Sciatic nerve (tissue), 2 donors: ENCODE measurements around the gene TGFA. TPM values are rescaled to one million over a fixed set of nuclear protein-coding genes. Genes with fewer than 3 reads are reported as not detected.

Experiments used
- ATAC-seq: fragments of 200-7000 bp; cut with Tn5 transposase; one replicate; pipeline ENCODE4 v1.9.1; 2020; ENCODE audit warnings: mild to moderate bottlenecking, moderate library complexity
- DNase-seq: peaks from one replicate; pipeline ENCODE4 v3.0.0-alpha.2; 2020; ENCODE audit warnings: low spot score
- intact Hi-C: fragments of 100-400 bp; cut with DNase I; formaldehyde crosslinking; loops from one replicate; pipeline ENCODE4 v1.14.2; 2022
- total RNA-seq: library from RNA; stranded (reverse); fragmentation: NEBNext Ultra II Directional; extraction: Animal tissue kit (Norgen Biotek cat#: 25700); gene quantifications from one replicate; pipeline ENCODE4 v1.2.1, GENCODE V29; 2021
- donor health status: DM: no; HTN: no; CAD: no.
- donor health status: DM: no; HTN: no; CAD: no.

TGFA gene
- total RNA-seq, 1 donor from 2014 or later, result 11.8 TPM

DNA sequence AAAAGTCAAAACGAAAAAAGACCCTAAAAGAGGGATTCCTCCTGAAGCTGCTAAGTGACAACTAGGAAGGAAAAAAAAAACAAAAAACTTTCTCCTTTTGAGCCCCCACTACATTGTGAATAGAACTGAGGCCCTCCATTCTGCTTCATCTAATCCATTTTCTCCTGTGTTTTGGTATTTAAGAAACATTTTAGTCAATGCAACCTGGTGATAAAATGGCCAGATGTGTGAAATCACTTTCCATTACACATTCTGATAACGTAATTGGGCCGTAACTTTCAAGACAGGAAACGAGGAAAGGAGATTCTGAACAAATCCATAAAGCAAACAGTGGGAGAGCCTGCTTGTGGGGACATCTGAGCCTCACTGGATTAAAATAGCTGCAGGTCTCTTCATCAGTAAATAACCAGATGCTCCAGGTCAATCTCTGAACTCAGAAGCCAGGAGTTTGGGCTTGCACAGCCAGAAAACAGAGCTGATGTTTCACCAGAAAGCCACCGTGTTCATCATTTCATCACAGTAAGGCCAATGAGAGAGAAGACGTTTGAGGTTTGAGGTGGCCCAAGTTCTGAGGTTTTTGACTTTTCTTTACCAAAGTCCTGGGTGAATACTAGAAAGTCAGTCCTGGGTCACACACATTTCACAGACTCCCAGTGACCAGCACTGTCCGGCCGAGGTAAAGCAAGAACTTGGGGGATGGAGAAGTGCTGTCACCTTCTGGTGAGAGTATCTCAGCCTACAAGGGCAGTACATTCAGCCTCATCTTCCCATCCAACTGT lies 47.8 kb downstream of the TGFA start:
- DNase-seq (no peak), ATAC-seq (no peak)
- intact Hi-C loops, result no loop called here

DNA sequence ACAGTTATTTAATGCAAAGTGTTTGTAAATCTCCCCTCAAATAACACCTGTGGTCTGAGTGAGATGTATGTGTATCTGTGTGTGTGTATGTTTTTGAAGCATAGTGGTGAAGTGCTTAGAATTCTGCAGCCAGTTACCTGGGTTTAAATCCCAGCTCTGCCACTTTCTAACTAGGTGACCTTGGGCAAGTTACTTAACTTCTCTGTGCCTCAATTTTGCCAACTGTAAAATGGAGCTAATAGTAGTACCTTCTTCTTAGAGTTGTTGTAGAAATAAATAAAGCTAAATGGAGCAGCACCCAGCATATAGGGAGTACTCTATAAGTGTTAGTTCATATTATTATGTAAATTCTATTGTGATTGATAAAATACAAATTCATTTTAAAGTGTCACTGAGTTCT lies 48.9 kb downstream of the TGFA start:
- no peak for DNase-seq
- intact Hi-C loops, result no loop called here
- no peak for ATAC-seq

- intact Hi-C loops, result no loop called here
- DNase-seq (no peak), ATAC-seq (no peak)
These were observed 49.7 kb downstream of the TGFA start for GRCh38 chr2:70503896-70504295.

- intact Hi-C loops, result no loop called here
- DNase-seq (no peak), ATAC-seq (no peak)
These were observed 51.9 kb downstream of the TGFA start for GRCh38 chr2:70501728-70502127.

DNA sequence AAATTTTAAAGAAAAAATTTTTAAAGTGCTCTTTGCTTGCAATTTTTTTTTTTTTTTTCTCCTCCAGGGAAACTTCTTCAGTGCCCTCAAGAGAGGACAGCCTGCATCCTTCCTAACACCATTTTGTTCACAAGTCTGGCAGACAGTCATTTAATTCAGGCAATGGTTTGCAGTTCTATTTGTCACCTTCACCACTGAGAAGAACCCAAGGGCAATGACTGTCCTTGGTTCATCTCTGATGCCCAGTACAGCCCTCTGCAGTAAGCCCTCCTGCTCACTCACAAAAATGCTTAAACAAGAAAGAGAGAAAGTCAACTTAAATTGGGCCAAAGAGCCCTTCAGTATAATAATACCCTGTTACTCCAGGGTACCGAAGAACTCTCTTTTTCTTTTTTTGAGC lies 52.4 kb downstream of the TGFA start:
- DNase-seq (no peak), ATAC-seq (no peak)
- intact Hi-C loops, result no loop called here

GRCh38 chr2:70499253-70499652 lies 54.4 kb downstream of the TGFA start:
- no peak for ATAC-seq
- intact Hi-C loops, result no loop called here
- no peak for DNase-seq

DNA sequence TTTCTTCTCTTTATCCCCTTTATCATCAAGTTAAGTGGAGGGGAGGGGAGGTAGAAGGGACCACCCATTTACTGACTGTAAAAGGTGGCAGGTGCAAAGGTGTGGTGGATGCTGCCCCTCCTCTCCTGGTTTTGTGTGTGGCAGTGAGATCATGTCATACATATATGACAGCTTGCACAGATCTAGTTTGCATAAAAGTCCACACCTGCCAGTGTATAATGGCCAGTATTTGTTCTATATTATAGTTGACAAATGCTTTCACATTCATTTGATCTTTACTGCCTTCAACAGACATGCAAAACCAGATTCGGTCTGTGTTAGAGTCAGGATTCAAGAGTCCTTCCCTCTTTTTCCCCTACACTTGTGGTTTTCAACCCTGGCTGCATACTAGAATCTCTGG lies 55.1 kb downstream of the TGFA start:
- ATAC-seq (no peak), DNase-seq (no peak)
- intact Hi-C loops, result no loop called here

GRCh38 chr2:70498054-70498453 lies 55.6 kb downstream of the TGFA start:
- intact Hi-C loops, result no loop called here
- DNase-seq (no peak), ATAC-seq (no peak)

- ATAC-seq (no peak), DNase-seq (no peak)
- intact Hi-C loops, result no loop called here
These were observed 56.8 kb downstream of the TGFA start for GRCh38 chr2:70496819-70497218.

- no peak for ATAC-seq
- intact Hi-C loops, result no loop called here
These were observed 59.2 kb downstream of the TGFA start for GRCh38 chr2:70494293-70494886.

DNA sequence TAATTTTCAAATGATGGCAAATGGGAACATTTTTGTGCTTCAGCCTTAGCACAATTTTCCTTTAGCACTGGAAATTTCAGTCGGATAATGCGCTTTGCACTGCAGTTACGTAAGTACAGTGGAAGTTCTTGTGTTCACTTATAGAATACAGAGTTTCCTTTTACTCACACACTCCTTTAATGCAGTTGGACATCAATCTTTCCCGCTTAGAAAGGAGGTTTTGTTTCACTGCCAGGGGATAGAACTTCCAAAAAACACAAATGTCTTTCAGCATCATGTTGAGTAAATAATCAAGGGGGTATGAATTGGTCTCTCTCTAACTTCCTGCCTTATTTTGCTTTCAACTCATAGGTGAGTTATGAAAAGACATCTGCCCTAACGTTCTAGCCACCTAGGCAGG lies 63.2 kb downstream of the TGFA start:
- ATAC-seq, result no peak
- intact Hi-C loops, result no loop called here
- no peak for DNase-seq

More at GRCh38 chr2:70494293-70494886, 59.2 kb downstream of the TGFA start:
- DNase-seq, result no peak

DNA sequence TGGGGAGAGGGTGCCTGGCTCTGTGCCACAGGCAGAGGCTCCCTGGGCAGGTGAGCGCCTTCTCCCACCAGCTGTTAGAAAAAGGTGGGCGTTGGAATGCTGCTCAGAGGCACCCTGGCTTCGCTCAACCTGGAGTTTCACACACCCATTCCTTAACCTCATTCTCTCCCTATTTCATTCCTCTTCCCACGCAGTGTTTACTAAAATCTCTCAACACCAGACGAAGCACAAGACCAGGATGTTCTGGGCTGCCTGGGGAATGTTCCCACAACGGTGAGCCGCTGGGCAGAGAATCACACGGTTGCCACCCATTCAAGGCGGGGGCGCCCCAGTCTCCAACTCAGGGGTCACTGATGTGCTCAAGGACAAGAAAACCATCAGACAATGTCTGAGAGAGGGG lies 64.5 kb downstream of the TGFA start:
- intact Hi-C loops, result no loop called here
- DNase-seq (no peak), ATAC-seq (no peak)

- intact Hi-C loops, result no loop called here
- no peak for ATAC-seq
- no peak for DNase-seq
These were observed 69.5 kb downstream of the TGFA start for GRCh38 chr2:70484086-70484485.

- ATAC-seq, result no peak
- intact Hi-C loops, result no loop called here
- no peak for DNase-seq
These were observed 71.2 kb downstream of the TGFA start for GRCh38 chr2:70482401-70482800.

- ATAC-seq (no peak), DNase-seq (no peak)
- intact Hi-C loops, result no loop called here
These were observed 73.2 kb downstream of the TGFA start for GRCh38 chr2:70480468-70480867.

DNA sequence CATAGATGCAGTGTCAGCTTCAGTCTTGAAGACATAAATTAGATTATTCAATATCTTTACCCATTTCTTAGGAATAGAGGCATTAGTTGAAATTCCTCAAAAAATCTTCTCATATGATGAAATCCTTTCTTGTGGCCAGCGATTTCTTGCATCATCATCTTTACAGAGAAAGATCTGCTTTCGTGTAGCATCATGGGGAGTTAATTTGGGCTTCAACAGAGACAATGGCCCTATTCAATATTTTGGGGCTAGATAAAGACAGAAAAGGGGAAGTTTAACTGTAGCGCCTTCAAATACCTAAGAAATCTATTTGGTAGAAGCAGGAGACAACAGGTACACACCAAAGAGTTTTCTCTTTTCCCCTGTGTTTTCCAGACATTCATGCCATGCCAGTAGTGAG lies 73.8 kb downstream of the TGFA start:
- intact Hi-C loops, result no loop called here
- ATAC-seq (no peak), DNase-seq (no peak)

- ATAC-seq (no peak), DNase-seq (no peak)
- intact Hi-C loops, result no loop called here
These were observed 76.2 kb downstream of the TGFA start for GRCh38 chr2:70477441-70477844.

DNA sequence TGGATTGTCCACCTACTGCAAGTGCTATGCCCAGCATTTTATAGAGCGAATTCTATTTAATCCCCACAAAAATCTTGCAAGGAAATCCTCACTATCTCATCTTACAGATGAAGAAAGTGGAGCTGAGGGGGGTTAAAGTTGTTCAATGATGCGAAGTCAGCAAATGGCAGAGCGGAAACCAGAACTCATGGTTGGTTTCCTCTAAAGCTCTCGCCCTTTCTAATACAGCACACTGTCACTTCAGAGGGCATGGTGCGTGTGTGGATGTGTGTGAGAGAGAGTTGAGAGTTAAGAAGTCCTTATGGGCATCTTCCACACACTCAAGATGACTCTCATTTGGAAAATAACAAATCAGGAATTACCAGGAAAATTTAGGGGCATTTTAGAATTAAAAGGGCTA lies 78.4 kb downstream of the TGFA start:
- ATAC-seq, result no peak
- DNase-seq, result no peak
- intact Hi-C loops, result no loop called here

DNA sequence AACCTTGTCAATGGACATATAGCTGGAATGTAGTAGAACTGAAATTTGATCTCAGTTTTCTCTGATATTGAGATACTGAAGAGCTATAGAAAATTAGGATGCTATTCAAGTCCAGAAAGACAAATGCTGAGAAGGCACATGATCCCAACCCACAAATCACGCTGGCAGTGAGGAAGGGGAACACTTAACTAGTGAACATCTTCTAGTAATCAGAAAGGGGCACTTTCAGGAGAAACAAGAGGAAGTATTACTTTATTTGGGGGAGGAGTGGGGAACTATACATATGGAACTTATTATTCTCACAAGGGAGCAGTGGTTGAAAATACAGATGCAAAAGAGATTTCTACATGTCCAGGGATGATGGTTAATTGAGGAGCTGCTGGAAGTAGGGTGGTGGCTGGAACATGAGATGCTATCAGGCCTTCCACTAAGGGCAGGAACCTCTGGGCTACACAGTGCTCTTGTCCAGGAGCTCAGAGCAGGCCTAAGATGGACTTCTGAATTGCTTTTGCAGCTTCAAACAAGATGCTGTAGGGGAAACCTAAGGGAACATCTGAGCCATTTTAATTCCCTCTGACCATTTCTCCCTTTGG lies 79.3 kb downstream of the TGFA start:
- no peak for ATAC-seq
- no peak for DNase-seq
- intact Hi-C loops, result no loop called here

- DNase-seq (no peak), ATAC-seq (no peak)
- intact Hi-C loops, result no loop called here
These were observed 80.4 kb downstream of the TGFA start for GRCh38 chr2:70473101-70473722.
